GM12878 (cell line): ENCODE results near the gene HPSE2.

Experiments used
- TF ChIP-seq, protein P1 (sequence below), 3 experiments: IDR thresholded peaks in 2 of 3; conservative IDR thresholded peaks in 1 of 3; 2 replicates each; pipeline ENCODE4 v1.5.1; 2011; ENCODE audit warnings: low read depth in 3 of 3, low read length in 3 of 3, mild to moderate bottlenecking in 3 of 3, control low read depth in 2 of 3, moderate library complexity in 2 of 3, inconsistent platforms in 1 of 3, mixed read lengths in 1 of 3; ENCODE audit not compliant: control insufficient read depth in 2 of 3, insufficient read depth in 1 of 3; ENCODE audit errors: extremely low read depth in 1 of 3
- TF ChIP-seq, protein P2 (sequence below): fragments of 450-650 bp; IDR thresholded peaks from 2 replicates; pipeline ENCODE4 v1.6.1; 2016; ENCODE audit warnings: mild to moderate bottlenecking, moderate library complexity, borderline replicate concordance

DNA sequence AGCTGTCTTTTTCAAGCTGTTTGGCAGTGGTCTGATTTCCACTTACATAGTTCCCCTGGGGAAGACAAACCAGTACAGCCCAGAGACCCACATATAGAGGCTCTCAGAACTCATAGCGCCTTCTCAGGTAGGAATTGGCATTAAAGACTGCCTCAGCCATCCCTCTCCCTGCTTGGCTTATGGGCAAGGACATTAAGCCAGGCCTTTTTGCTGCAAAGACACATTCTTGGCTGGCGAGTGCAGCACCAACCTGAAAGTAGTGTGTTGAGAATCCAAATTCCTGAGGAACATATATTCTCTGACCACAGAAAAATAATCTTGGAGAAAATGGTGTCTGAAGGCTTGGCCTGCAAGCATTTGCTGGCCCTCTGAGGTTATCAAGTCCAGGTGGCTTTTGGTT, 749.7 kb downstream of the HPSE2 start:
- TF ChIP-seq, protein P1, sequence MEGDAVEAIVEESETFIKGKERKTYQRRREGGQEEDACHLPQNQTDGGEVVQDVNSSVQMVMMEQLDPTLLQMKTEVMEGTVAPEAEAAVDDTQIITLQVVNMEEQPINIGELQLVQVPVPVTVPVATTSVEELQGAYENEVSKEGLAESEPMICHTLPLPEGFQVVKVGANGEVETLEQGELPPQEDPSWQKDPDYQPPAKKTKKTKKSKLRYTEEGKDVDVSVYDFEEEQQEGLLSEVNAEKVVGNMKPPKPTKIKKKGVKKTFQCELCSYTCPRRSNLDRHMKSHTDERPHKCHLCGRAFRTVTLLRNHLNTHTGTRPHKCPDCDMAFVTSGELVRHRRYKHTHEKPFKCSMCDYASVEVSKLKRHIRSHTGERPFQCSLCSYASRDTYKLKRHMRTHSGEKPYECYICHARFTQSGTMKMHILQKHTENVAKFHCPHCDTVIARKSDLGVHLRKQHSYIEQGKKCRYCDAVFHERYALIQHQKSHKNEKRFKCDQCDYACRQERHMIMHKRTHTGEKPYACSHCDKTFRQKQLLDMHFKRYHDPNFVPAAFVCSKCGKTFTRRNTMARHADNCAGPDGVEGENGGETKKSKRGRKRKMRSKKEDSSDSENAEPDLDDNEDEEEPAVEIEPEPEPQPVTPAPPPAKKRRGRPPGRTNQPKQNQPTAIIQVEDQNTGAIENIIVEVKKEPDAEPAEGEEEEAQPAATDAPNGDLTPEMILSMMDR (IDR thresholded peaks at IDR 0.05 in 2 of 3, conservative IDR thresholded peaks at IDR 0.05 in 1 of 3; ENCODE audit: control insufficient read depth in 2 of 3, extremely low read depth in 1 of 3, insufficient read depth in 1 of 3, low read depth in 3 of 3, low read length in 3 of 3): no peak
- TF ChIP-seq, protein P2, sequence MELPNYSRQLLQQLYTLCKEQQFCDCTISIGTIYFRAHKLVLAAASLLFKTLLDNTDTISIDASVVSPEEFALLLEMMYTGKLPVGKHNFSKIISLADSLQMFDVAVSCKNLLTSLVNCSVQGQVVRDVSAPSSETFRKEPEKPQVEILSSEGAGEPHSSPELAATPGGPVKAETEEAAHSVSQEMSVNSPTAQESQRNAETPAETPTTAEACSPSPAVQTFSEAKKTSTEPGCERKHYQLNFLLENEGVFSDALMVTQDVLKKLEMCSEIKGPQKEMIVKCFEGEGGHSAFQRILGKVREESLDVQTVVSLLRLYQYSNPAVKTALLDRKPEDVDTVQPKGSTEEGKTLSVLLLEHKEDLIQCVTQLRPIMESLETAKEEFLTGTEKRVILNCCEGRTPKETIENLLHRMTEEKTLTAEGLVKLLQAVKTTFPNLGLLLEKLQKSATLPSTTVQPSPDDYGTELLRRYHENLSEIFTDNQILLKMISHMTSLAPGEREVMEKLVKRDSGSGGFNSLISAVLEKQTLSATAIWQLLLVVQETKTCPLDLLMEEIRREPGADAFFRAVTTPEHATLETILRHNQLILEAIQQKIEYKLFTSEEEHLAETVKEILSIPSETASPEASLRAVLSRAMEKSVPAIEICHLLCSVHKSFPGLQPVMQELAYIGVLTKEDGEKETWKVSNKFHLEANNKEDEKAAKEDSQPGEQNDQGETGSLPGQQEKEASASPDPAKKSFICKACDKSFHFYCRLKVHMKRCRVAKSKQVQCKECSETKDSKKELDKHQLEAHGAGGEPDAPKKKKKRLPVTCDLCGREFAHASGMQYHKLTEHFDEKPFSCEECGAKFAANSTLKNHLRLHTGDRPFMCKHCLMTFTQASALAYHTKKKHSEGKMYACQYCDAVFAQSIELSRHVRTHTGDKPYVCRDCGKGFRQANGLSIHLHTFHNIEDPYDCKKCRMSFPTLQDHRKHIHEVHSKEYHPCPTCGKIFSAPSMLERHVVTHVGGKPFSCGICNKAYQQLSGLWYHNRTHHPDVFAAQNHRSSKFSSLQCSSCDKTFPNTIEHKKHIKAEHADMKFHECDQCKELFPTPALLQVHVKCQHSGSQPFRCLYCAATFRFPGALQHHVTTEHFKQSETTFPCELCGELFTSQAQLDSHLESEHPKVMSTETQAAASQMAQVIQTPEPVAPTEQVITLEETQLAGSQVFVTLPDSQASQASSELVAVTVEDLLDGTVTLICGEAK: no peak
